Activated T-cell treated with anti-CD3 and anti-CD28 coated beads, Interleukin-2, amount 50 U/mL, for 4 hours (primary cell): ENCODE measurements around the gene EPB41L5. TPM values are rescaled to one million over a fixed set of nuclear protein-coding genes. Genes with fewer than 3 reads are reported as not detected.
"Not testable (repeated sequence)": the region's sequence is repeated elsewhere in the genome, so short reads cannot be mapped to it uniquely, and the experiment has no call there.

Experiments used
- ATAC-seq, 2 donors: fragments of 200-7000 bp; cut with Tn5 transposase; one replicate each; pipeline ENCODE4 v1.10.0; 2021
- DNase-seq: peaks from one replicate; pipeline ENCODE4 v3.0.0-alpha.2; 2020
- H3K27me3 Mint-ChIP-seq: one replicate; pipeline ENCODE4 v1.8.0; 2021; ENCODE audit warnings: low read depth, mixed read lengths
- H3K36me3 Mint-ChIP-seq: one replicate; pipeline ENCODE4 v1.8.0; 2022; ENCODE audit warnings: mixed read lengths; ENCODE audit not compliant: insufficient read depth
- H3K4me1 Mint-ChIP-seq: one replicate; pipeline ENCODE4 v1.8.0; 2021; ENCODE audit warnings: low read depth, mixed read lengths
- H3K4me3 Mint-ChIP-seq: one replicate; pipeline ENCODE4 v1.8.0; 2021; ENCODE audit warnings: mild to moderate bottlenecking, moderate library complexity, mixed read lengths
- H3K9me3 Mint-ChIP-seq: one replicate; pipeline ENCODE4 v1.8.0; 2021; ENCODE audit warnings: mixed read lengths
- total RNA-seq, 3 donors: library from RNA; stranded (reverse); gene quantifications; one replicate each; pipeline ENCODE4 v1.2.1, GENCODE V29; 2021

Gene EPB41L5
- total RNA-seq, 3 donors from 2014 or later = 2.7 to 3.1 (median 2.8) TPM

DNA sequence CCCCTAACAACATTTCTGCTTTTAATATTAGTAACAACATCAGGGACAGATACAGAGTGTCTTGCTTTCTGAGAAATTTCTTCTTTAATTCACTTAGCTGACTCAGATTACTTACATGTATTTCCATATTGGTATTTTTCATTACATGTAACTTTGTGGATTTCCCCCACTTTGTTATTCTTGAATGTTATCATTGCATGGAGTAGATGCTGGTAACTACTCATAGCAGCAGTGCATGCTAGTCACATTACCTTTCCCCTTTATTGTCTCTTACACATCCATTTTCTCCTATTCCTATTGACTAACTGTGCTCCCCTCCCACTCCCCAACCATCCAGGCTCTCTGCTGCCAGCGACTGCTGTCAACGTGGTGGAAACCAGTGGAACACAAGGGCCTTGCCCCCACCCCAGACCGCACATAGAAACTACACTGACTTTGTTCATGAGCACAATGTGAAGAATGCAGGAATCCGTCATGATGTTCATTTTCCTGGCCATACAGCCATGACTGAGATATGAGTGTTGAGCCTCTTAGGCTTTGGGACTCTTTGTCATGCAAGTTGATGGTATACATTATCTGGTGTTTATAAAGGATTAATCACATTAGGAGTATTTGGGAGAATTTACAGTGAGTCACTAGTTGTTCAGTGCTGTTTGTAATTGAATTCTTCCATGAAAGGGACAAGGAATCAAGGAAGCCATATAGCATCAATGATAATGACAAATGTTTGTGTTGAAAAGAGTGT, 91.0 kb downstream of the EPB41L5 start:
- no peaks in the 10 kb centered on the region for H3K9me3 Mint-ChIP-seq
- peaks cover 11% of the 10 kb centered on the region for H3K36me3 Mint-ChIP-seq
- ATAC-seq (no peak), DNase-seq (no peak)
- H3K4me3 Mint-ChIP-seq = no peak overlapping the region
- H3K4me1 Mint-ChIP-seq = peaks cover 8% of the 10 kb centered on the region
- no peaks in the 10 kb centered on the region for H3K27me3 Mint-ChIP-seq

DNA sequence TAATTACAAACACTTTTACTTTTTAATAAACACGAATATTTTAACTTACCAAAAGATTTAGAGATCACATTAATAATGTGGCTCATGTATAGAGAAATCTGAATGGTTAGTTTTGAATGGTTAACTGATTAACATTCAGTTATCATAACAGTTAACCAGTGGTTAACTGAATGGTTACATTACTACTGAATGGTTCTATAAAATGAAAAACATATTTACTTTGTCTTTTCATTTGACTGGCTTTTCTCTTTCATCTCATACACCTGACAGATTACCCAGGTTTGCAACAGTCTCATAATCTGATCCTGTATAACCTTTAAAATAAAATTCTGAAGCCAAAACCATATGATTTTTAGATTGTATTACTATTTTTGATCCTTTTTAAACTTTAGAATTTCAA, 91.9 kb downstream of the EPB41L5 start:
- Mint-ChIP-seq H3K4me3 (no peak overlapping the region), H3K9me3 (no peaks in the 10 kb centered on the region), H3K36me3 (peaks cover 11% of the 10 kb centered on the region), H3K27me3 (no peaks in the 10 kb centered on the region), H3K4me1 (peaks cover 17% of the 10 kb centered on the region)
- DNase-seq (no peak), ATAC-seq (no peak)

DNA sequence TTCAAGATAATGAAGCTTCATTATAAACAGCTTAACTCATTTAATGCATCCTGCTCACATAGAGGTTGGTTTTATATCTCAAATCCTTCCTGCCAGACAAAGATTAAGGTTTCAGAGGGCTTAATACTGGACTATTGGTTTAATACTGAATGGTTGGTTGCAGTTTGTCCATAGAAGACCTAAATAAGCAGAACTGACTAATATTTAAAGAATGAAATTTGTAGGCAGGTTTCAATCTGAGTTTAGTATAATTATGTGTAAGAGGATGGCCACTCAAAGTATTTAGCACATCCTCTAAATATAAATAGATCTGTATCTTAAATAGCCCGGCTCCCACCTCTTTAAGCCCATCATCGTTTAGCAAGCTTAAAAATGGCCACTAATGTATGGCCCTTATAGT, 92.5 kb downstream of the EPB41L5 start:
- H3K4me3 Mint-ChIP-seq = no peak overlapping the region
- no peaks in the 10 kb centered on the region for H3K27me3 Mint-ChIP-seq
- peaks cover 9% of the 10 kb centered on the region for H3K36me3 Mint-ChIP-seq
- no peaks in the 10 kb centered on the region for H3K9me3 Mint-ChIP-seq
- no peak for ATAC-seq
- DNase-seq = no peak
- peaks cover 23% of the 10 kb centered on the region for H3K4me1 Mint-ChIP-seq

DNA sequence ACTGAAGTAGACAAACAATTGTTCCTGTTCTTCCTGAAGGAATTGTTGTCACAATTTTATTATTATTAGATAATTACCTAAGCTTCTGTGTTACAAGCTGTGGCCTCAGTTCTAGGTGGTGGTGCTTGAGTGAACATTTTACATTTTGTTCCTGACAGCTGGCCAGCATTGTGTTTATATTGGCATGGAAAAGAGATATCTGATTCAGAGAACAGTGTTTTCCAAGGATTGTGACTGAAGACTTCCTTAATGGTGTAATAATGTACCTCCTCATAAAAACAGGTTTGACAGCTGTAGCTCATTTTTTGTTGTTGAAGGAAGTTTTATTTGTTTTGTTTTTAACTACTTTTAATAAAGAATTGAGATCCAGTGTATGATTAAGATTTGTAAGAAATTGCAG, 95.2 kb downstream of the EPB41L5 start:
- H3K9me3 Mint-ChIP-seq = no peaks in the 10 kb centered on the region
- H3K4me1 Mint-ChIP-seq = peaks cover 26% of the 10 kb centered on the region
- no peak overlapping the region for H3K4me3 Mint-ChIP-seq
- peaks cover 6% of the 10 kb centered on the region for H3K36me3 Mint-ChIP-seq
- no peaks in the 10 kb centered on the region for H3K27me3 Mint-ChIP-seq
- no peak for ATAC-seq
- no peak for DNase-seq

DNA sequence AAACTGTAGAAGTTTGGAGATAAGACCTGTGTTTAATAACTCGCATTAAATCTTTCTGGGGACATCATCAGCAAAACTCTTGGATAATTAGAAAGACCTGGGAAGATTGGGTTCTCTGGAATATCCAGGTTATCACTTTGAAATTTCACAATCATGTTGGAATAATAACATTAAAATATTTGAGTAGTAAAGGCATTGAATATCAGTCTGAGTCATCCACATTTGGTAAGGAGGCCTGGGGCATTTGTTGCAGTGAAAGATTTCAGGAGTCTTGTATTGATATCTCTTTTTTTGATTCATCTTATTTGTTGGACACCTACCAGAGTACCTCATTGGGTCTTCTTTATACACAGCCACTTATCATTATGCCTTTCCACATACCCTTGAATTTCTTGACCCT, 95.9 kb downstream of the EPB41L5 start:
- no peak for DNase-seq
- no peak for ATAC-seq
- Mint-ChIP-seq H3K4me1 (peaks cover 26% of the 10 kb centered on the region), H3K36me3 (peaks cover 6% of the 10 kb centered on the region), H3K4me3 (no peak overlapping the region), H3K27me3 (no peaks in the 10 kb centered on the region), H3K9me3 (no peaks in the 10 kb centered on the region)

DNA sequence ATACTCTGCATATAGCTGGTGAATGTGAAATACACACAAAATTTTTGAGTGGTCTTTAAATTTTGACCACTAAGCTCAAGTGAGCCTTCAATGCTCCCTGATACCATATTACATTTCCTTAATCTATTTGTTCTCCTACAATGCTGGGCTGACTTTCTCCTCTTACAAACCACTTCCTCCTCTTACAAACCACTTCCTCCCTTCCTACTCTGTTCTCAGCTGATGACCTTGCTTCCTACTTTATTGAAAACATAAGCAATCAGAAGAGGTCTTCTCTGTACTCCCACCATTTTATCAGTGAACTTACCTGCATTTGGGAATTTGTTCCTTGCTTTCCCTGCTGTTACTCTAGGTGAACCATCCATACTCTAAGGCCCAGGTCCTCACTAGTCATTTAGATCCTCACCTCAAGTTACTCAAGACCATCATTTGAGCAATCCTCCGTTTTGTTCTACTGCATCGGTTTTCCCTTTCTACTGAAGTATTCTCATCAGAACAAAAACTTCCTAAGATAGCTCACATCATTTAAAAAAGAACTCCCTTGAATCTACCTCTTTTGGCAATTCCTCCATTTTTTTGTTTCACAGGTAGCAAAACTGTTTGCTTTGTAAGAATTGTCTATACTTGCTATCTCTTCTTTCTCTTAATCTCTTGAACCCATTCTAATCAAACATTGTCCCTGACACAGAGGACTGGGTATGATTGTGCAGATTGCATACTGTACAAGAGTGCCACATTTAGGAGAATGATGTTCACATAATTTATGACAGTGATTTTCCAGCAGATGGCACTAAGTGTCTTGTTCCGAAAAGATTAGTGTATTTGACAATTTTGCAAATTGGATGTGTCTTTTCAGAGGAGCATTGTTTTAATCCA, 96.5 kb downstream of the EPB41L5 start:
- ATAC-seq (peak; percentile 51 to 54), DNase-seq (no peak)
- no peaks in the 10 kb centered on the region for H3K27me3 Mint-ChIP-seq
- peaks cover 26% of the 10 kb centered on the region for H3K4me1 Mint-ChIP-seq
- no peaks in the 10 kb centered on the region for H3K36me3 Mint-ChIP-seq
- no peaks in the 10 kb centered on the region for H3K9me3 Mint-ChIP-seq
- peak overlapping the region; percentile 47 for H3K4me3 Mint-ChIP-seq

DNA sequence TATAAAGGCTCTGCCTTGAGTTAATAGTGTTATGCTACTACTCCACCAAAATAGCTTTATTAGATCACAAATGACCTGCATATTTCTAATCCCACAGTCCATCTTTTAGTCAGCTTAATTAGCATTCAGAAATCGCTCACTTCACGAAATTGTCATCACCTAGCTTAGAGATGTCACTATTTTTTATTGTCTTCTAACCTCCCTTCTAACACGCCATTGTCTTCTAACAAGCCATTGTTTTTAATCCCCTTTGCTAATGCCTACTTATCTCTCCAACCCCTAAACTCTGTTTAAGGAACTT, 97.1 kb downstream of the EPB41L5 start:
- no peaks in the 10 kb centered on the region for H3K27me3 Mint-ChIP-seq
- H3K4me1 Mint-ChIP-seq = peaks cover 26% of the 10 kb centered on the region
- H3K9me3 Mint-ChIP-seq = no peaks in the 10 kb centered on the region
- DNase-seq (no peak), ATAC-seq (no peak)
- no peak overlapping the region for H3K4me3 Mint-ChIP-seq
- no peaks in the 10 kb centered on the region for H3K36me3 Mint-ChIP-seq

DNA sequence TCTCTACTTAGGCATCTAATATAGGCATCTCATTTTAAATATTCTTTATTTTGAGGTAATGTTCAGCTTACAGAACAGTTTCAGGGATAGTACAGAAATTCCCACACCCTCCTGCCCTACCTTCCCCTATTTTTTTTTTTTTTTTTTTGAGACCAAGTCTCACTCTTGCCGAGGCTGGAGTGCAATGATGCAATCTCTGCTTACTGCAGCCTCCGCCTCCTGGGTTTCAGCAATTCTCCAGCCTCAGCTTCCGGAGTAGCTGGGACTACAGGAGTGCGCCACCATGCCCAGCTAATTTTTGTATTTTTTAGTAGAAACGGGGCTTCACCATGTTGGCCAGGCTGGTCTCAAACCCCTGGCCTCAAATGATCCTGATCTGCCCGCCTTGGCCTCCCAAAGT, 97.6 kb downstream of the EPB41L5 start:
- H3K27me3 Mint-ChIP-seq = no peaks in the 10 kb centered on the region
- DNase-seq = no peak
- no peaks in the 10 kb centered on the region for H3K9me3 Mint-ChIP-seq
- H3K36me3 Mint-ChIP-seq = no peaks in the 10 kb centered on the region
- peaks cover 26% of the 10 kb centered on the region for H3K4me1 Mint-ChIP-seq
- no peak overlapping the region for H3K4me3 Mint-ChIP-seq
- ATAC-seq = no peak

DNA sequence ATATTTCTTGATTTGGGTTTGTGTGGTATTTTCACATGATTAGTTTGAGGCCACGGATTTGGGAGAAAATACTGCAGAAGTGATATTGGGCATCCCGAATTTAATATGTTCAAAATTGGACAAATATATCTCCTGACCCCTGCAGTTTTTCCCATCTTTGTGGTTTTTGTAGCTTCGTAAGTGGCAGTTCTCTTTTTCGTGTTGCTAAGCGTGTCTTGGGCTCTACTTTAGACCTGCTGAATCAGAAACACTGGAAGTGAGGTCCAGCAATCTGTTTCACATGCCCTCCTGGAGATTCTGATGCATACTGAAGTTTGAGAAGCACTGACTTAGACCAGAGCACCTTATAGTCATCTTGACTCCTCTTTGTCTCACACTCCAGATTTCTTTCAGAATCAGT, 98.3 kb downstream of the EPB41L5 start:
- Mint-ChIP-seq H3K9me3 (no peaks in the 10 kb centered on the region), H3K27me3 (no peaks in the 10 kb centered on the region), H3K4me3 (no peak overlapping the region), H3K4me1 (peaks cover 26% of the 10 kb centered on the region), H3K36me3 (no peaks in the 10 kb centered on the region)
- ATAC-seq (no peak), DNase-seq (no peak)

DNA sequence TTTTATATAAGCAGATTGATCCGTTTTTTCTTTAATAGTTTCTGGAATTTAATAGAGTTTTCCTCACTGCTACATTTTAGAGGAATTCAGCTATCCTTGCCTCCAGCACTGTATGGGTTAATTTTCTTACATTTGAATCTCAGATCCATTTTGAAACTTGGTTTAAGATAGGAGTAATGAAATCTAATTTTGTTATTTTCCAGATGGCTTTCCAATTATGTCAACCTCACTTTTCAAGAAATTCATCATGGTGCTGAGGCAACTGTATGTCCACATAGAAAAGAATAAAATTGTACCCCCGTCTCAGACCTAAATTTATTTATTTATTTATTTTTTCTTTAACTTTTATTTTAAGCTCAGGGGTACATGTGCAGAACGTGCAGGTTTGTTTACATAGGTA, 105.1 kb downstream of the EPB41L5 start:
- DNase-seq (no peak), ATAC-seq (no peak)
- peaks cover 11% of the 10 kb centered on the region for H3K36me3 Mint-ChIP-seq
- H3K4me1 Mint-ChIP-seq = no peaks in the 10 kb centered on the region
- H3K27me3 Mint-ChIP-seq = no peaks in the 10 kb centered on the region
- H3K9me3 Mint-ChIP-seq = peaks cover 5% of the 10 kb centered on the region
- H3K4me3 Mint-ChIP-seq = no peak overlapping the region

DNA sequence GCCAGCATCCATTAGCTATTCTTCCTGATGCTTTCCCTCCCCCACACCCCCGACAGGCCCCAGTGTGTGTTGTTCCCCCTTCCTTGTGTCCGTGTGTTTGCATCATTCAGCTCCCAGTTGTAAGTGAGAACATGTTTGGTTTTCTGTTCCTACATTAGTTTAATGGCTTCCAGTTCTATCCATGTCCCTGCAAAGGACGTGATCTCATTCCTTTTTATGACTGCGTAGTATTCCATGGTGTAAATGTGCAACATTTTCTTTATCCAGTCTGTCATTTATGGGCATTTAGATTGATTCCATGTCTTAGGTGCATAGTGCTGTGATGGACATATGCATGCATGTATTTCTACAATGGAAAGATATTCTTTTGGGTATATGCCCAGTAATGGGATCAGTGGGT, 105.6 kb downstream of the EPB41L5 start:
- peaks cover 11% of the 10 kb centered on the region for H3K36me3 Mint-ChIP-seq
- H3K4me3 Mint-ChIP-seq = no peak overlapping the region
- H3K4me1 Mint-ChIP-seq = no peaks in the 10 kb centered on the region
- ATAC-seq (no peak), DNase-seq (no peak)
- no peaks in the 10 kb centered on the region for H3K27me3 Mint-ChIP-seq
- peaks cover 5% of the 10 kb centered on the region for H3K9me3 Mint-ChIP-seq

DNA sequence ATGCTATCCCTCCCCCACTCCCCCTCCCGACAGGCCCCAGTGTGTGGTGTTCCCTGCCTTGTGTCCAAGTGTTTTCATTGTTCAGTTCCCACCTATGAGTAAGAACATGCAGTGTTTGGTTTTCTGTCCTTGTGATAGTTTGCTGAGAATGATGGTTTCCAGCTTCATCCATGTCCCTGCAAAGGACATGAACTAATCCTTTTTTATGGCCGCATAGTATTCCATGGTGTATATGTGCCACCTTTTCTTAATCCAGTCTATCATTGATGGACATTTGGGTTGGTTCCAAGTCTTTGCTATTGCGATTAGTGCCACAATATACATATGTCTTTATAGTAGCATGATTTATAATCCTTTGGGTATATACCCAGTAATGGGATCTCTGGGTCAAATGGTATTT, 108.5 kb downstream of the EPB41L5 start:
- DNase-seq, H3K27me3 Mint-ChIP-seq, ATAC-seq, H3K4me1 Mint-ChIP-seq, H3K9me3 Mint-ChIP-seq, H3K4me3 Mint-ChIP-seq: not testable (repeated sequence)
- peaks cover 17% of the 10 kb centered on the region for H3K36me3 Mint-ChIP-seq

DNA sequence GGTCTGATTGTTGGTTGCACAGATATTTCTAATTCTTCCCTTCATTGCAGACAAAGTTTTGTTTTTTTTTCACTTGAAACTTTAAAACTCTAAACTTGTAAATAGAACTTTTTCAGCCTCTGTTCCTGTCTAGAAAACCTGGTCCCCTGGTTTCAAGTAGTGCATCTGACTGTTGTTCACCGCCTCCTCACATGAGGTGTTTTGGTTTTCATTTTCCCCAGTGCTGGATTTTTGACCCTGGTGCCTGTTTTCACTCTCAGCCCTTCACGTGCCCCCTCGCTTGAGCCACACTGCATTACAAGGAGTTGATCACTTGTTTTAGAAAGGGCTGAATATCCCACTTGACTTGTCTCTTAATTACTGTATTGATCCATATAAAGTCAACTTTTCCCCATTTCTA, 110.2 kb downstream of the EPB41L5 start:
- no peaks in the 10 kb centered on the region for H3K27me3 Mint-ChIP-seq
- ATAC-seq (no peak), DNase-seq (no peak)
- H3K4me1 Mint-ChIP-seq = no peaks in the 10 kb centered on the region
- H3K36me3 Mint-ChIP-seq = peaks cover 17% of the 10 kb centered on the region
- H3K4me3 Mint-ChIP-seq = no peak overlapping the region
- peaks cover 5% of the 10 kb centered on the region for H3K9me3 Mint-ChIP-seq

DNA sequence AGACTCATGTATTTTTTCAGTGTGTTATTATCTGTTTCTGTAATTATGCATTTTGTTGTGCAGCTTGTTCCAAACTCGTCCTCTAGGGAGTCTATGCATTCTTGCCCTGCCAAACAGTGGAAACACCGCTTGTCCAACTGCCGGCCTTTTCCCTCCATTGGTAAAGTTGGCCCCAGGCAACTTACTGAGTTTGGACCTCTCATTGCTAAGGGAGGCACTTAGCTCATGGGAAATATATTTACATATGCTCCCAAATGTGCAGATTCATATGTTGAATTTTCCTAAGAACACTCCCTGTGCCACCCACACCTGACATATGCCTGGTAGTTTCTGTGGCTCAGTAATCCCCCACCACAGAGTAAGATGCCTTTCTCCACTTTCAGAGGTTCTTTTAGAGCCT, 112.3 kb downstream of the EPB41L5 start:
- ATAC-seq (no peak), DNase-seq (no peak)
- Mint-ChIP-seq H3K36me3 (peaks cover 7% of the 10 kb centered on the region), H3K27me3 (no peaks in the 10 kb centered on the region), H3K4me3 (no peak overlapping the region), H3K9me3 (no peaks in the 10 kb centered on the region), H3K4me1 (no peaks in the 10 kb centered on the region)

DNA sequence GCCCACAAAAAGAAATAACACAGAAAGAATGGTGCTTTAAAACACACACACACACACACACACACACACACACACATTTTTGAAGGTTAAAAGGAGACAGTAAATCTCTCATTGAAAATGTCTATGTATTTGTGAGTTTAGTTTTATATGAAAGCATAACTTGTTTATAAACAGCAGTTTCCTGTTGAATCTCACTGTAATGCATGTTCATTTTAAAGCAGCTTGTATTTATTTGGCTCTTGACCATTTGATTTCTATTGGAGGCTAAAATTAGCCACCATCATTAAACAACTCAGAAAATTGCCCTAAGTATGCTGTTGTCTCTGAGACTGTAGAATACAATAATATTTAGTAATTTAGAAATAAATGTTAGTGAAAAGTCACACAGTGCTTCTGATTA, 115.3 kb downstream of the EPB41L5 start:
- DNase-seq (no peak), ATAC-seq (no peak)
- Mint-ChIP-seq H3K27me3 (no peaks in the 10 kb centered on the region), H3K4me1 (no peaks in the 10 kb centered on the region), H3K9me3 (no peaks in the 10 kb centered on the region), H3K36me3 (peaks cover 20% of the 10 kb centered on the region), H3K4me3 (no peak overlapping the region)
